Neuronal stem cell (in vitro differentiated cells): Measurements from ENCODE around the gene PRRX1.

Source experiments
- DNase-seq: peaks from one replicate; pipeline ENCODE4 v3.0.0-alpha.2; 2013; ENCODE audit warnings: low spot score
- H2AFZ ChIP-seq: one replicate; pipeline ENCODE4 v1.6.1; 2013; ENCODE audit warnings: mild to moderate bottlenecking, low read length, inconsistent platforms
- H2AK5ac ChIP-seq: 2 replicates; pipeline ENCODE4 v1.6.1; 2013; ENCODE audit warnings: low read depth, mild to moderate bottlenecking, inconsistent platforms, low read length, moderate library complexity, mixed read lengths
- H2BK120ac ChIP-seq: 2 replicates; pipeline ENCODE4 v1.6.1; 2013; ENCODE audit warnings: low read depth, mild to moderate bottlenecking, inconsistent platforms, low read length, moderate library complexity, mixed read lengths
- H2BK12ac ChIP-seq: one replicate; pipeline ENCODE4 v1.6.1; 2013; ENCODE audit warnings: low read length, inconsistent platforms
- H2BK15ac ChIP-seq: 2 replicates; pipeline ENCODE4 v1.6.1; 2013; ENCODE audit warnings: mild to moderate bottlenecking, low read length, inconsistent platforms, mixed read lengths
- H2BK5ac ChIP-seq: one replicate; pipeline ENCODE4 v1.6.1; 2013; ENCODE audit warnings: inconsistent platforms, mild to moderate bottlenecking, low read length, moderate library complexity
- H3K14ac ChIP-seq: one replicate; pipeline ENCODE4 v1.6.1; 2013; ENCODE audit warnings: low read length, inconsistent platforms
- H3K18ac ChIP-seq: 2 replicates; pipeline ENCODE4 v1.6.1; 2013; ENCODE audit warnings: low read length, inconsistent platforms
- H3K23ac ChIP-seq: 2 replicates; pipeline ENCODE4 v1.6.1; 2013; ENCODE audit warnings: low read depth, mild to moderate bottlenecking, mixed read lengths, low read length, inconsistent platforms; ENCODE audit not compliant: poor library complexity
- H3K27ac ChIP-seq: replicated peaks from 3 replicates; pipeline ENCODE4 v1.5.1; 2013; ENCODE audit warnings: low read length, inconsistent platforms
- H3K27me3 ChIP-seq, 3 experiments: 2 replicates each; pipeline ENCODE4 v1.6.1; 2013; ENCODE audit warnings: low read length in 3 of 3, mild to moderate bottlenecking in 2 of 3, inconsistent platforms in 1 of 3, low read depth in 1 of 3, mixed read lengths in 1 of 3, moderate library complexity in 1 of 3; ENCODE audit not compliant: control insufficient read depth in 3 of 3, insufficient read depth in 3 of 3
- H3K36me3 ChIP-seq, 2 donors: replicated peaks in 1 of 2; 2 replicates each; pipeline ENCODE4 v1.6.1; 2013; ENCODE audit warnings: low read length in 2 of 2; ENCODE audit not compliant: control insufficient read depth in 2 of 2, insufficient read depth in 2 of 2
- H3K4ac ChIP-seq: 2 replicates; pipeline ENCODE4 v1.6.1; 2013; ENCODE audit warnings: inconsistent platforms, mild to moderate bottlenecking, low read length, moderate library complexity
- H3K4me1 ChIP-seq, 2 donors: 1 replicate in 1 of 2; 2 replicates in 1 of 2; pipeline ENCODE4 v1.6.1; 2013; ENCODE audit warnings: low read length in 2 of 2, low read depth in 1 of 2; ENCODE audit not compliant: control insufficient read depth in 2 of 2, insufficient read depth in 1 of 2
- H3K4me2 ChIP-seq: one replicate; pipeline ENCODE4 v1.6.1; 2013; ENCODE audit warnings: mild to moderate bottlenecking, low read length, inconsistent platforms; ENCODE audit not compliant: insufficient read depth, poor library complexity, severe bottlenecking
- H3K4me3 ChIP-seq, 2 donors: 2 replicates each; pipeline ENCODE4 v1.5.1; 2013; ENCODE audit warnings: low read length in 2 of 2, mild to moderate bottlenecking in 2 of 2, inconsistent platforms in 1 of 2, moderate library complexity in 1 of 2
- H3K79me1 ChIP-seq: one replicate; pipeline ENCODE4 v1.6.1; 2013; ENCODE audit warnings: low read depth, mild to moderate bottlenecking, inconsistent platforms, low read length, moderate library complexity
- H3K9ac ChIP-seq: one replicate; pipeline ENCODE4 v1.6.1; 2013; ENCODE audit warnings: mild to moderate bottlenecking, low read depth, low read length, inconsistent platforms; ENCODE audit not compliant: poor library complexity
- H3K9me3 ChIP-seq, 2 donors: replicated peaks in 1 of 2; 2 replicates each; pipeline versions ENCODE3 to v1.6.1; 2013; ENCODE audit warnings: low read length in 2 of 2, mild to moderate bottlenecking in 2 of 2, inconsistent platforms in 1 of 2, low read depth in 1 of 2, mixed read lengths in 1 of 2, moderate library complexity in 1 of 2; ENCODE audit not compliant: control insufficient read depth in 2 of 2, insufficient read depth in 1 of 2
- H4K8ac ChIP-seq: one replicate; pipeline ENCODE4 v1.6.1; 2013; ENCODE audit warnings: low read depth, mild to moderate bottlenecking, inconsistent platforms, low read length, moderate library complexity
- H4K91ac ChIP-seq: one replicate; pipeline ENCODE4 v1.6.1; 2013; ENCODE audit warnings: low read length, low read depth, mild to moderate bottlenecking, inconsistent platforms; ENCODE audit not compliant: poor library complexity
- WGBS, 2 donors: extraction: QIAGEN DNeasy Blood & Tissue Kit; methylation state at CpG; one replicate each; pipeline ENCODE4 v1.1.7; 2013; ENCODE audit warnings: missing lambda C conversion rate in 2 of 2, mixed read lengths in 1 of 2; ENCODE audit not compliant: insufficient read length in 2 of 2, insufficient replicate concordance in 1 of 2; ENCODE audit errors: extremely low coverage in 2 of 2; 5-methylcytosine and 5-hydroxymethylcytosine counted together

The PRRX1 gene

DNA sequence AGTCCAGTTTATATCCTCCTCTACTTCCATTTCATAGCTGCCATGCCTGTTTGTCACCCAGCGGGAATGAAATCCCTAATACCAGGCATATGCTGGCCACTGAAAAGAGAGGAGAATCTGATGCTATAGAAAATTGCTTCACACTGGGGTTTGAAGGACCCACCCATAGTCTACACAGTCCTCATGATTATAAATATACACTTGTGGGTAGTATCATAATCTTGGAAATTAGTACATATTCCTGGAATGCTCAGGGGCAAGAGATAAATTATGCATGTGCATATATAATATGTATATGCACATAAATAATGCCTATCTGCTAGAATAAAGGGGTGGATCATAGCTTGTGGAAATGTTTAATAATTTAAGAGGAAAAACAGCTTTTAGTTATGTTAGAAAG, 105.8 kb downstream of the PRRX1 start:
- Histone ChIP-seq H3K27ac (no peak overlapping the region), H3K4ac (no peak overlapping the region), H2BK12ac (no peak overlapping the region), H4K8ac (no peak overlapping the region), H3K4me2 (no peak overlapping the region), H3K9me3 (no peaks in the 10 kb centered on the region), H3K27me3 (no peaks in the 10 kb centered on the region), H3K36me3 (no peaks in the 10 kb centered on the region), H3K79me1 (no peaks in the 10 kb centered on the region), H4K91ac (no peak overlapping the region), H2AK5ac (no peak overlapping the region), H3K23ac (no peak overlapping the region), H2BK5ac (no peak overlapping the region), H3K14ac (no peak overlapping the region), H2BK15ac (no peak overlapping the region), H3K4me1 (no peaks in the 10 kb centered on the region), H3K4me3 (no peak overlapping the region), H3K18ac (no peak overlapping the region), H2AFZ (no peak overlapping the region), H3K9ac (no peak overlapping the region), H2BK120ac (no peak overlapping the region)
- no peak for DNase-seq
- WGBS, 2 donors: no CpG with 5 or more reads among the region's 1 CpG

- H2BK120ac ChIP-seq: no peak overlapping the region
- no peak overlapping the region for H3K18ac ChIP-seq
- H3K23ac ChIP-seq: no peak overlapping the region
- no peaks in the 10 kb centered on the region for H3K36me3 ChIP-seq
- H2BK12ac ChIP-seq: no peak overlapping the region
- no peak for DNase-seq
- no peak overlapping the region for H4K8ac ChIP-seq
- H2BK15ac ChIP-seq: no peak overlapping the region
- no peak overlapping the region for H3K4me3 ChIP-seq
- H3K27ac ChIP-seq: no peak overlapping the region
- no peaks in the 10 kb centered on the region for H3K9me3 ChIP-seq
- H3K4ac ChIP-seq: no peak overlapping the region
- no peaks in the 10 kb centered on the region for H3K27me3 ChIP-seq
- no peak overlapping the region for H2AK5ac ChIP-seq
- no peak overlapping the region for H4K91ac ChIP-seq
- H3K79me1 ChIP-seq: no peaks in the 10 kb centered on the region
- H2AFZ ChIP-seq: no peak overlapping the region
- H3K9ac ChIP-seq: no peak overlapping the region
- H3K4me1 ChIP-seq: no peaks in the 10 kb centered on the region
- H2BK5ac ChIP-seq: no peak overlapping the region
- no peak overlapping the region for H3K14ac ChIP-seq
- H3K4me2 ChIP-seq: no peak overlapping the region
Observed at GRCh38 chr1:170770254-170770653, 106.3 kb downstream of the PRRX1 start.

DNA sequence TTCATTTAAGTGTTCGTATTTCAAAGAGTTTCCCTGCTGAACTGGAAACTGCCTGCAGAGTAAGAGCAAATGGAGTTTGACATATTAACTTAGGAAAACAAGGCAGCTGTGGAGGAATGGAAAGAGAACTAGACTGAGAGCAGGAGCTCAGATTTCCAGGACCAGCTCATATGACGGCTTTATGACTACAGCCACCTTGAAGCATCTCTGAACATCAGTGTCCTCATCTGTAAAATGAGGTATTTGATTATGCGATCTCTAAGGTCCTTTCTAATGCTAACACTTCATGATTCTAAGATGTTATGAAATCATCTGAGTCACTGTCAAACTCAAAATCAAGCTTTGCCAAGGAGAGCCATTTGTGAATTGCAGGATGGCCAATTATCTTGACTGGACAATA, 112.3 kb downstream of the PRRX1 start:
- Histone ChIP-seq H3K9me3 (no peaks in the 10 kb centered on the region), H3K14ac (no peak overlapping the region), H3K23ac (no peak overlapping the region), H2BK12ac (no peak overlapping the region), H2AFZ (no peak overlapping the region), H3K79me1 (no peaks in the 10 kb centered on the region), H2BK15ac (no peak overlapping the region), H3K18ac (no peak overlapping the region), H2AK5ac (no peak overlapping the region), H3K4ac (no peak overlapping the region), H3K4me1 (no peaks in the 10 kb centered on the region), H3K4me3 (no peak overlapping the region), H3K27ac (no peak overlapping the region), H3K9ac (no peak overlapping the region), H4K91ac (no peak overlapping the region), H2BK5ac (no peak overlapping the region), H4K8ac (no peak overlapping the region), H3K4me2 (no peak overlapping the region), H3K27me3 (no peaks in the 10 kb centered on the region), H3K36me3 (no peaks in the 10 kb centered on the region), H2BK120ac (no peak overlapping the region)
- no CpG with 5 or more reads among the region's 3 CpGs for WGBS, 2 donors
- DNase-seq: no peak

- no peak overlapping the region for H3K23ac ChIP-seq
- H2AK5ac ChIP-seq: no peak overlapping the region
- no peak overlapping the region for H3K9ac ChIP-seq
- no peaks in the 10 kb centered on the region for H3K4me1 ChIP-seq
- H3K4ac ChIP-seq: no peak overlapping the region
- WGBS, 2 donors: no CpG with 5 or more reads among the region's 3 CpGs
- H3K18ac ChIP-seq: no peak overlapping the region
- DNase-seq: no peak
- no peak overlapping the region for H2BK5ac ChIP-seq
- no peak overlapping the region for H2BK120ac ChIP-seq
- no peaks in the 10 kb centered on the region for H3K36me3 ChIP-seq
- H3K4me3 ChIP-seq: no peak overlapping the region
- H2BK12ac ChIP-seq: no peak overlapping the region
- no peak overlapping the region for H2BK15ac ChIP-seq
- H4K8ac ChIP-seq: no peak overlapping the region
- no peaks in the 10 kb centered on the region for H3K9me3 ChIP-seq
- no peak overlapping the region for H2AFZ ChIP-seq
- no peaks in the 10 kb centered on the region for H3K79me1 ChIP-seq
- H4K91ac ChIP-seq: no peak overlapping the region
- H3K27me3 ChIP-seq: no peaks in the 10 kb centered on the region
- no peak overlapping the region for H3K14ac ChIP-seq
- H3K4me2 ChIP-seq: no peak overlapping the region
- no peak overlapping the region for H3K27ac ChIP-seq
Observed at GRCh38 chr1:170776777-170777176, 112.8 kb downstream of the PRRX1 start.
